ENCODE measurements around the gene NFIX. TPM values are rescaled to one million over a fixed set of nuclear protein-coding genes. Genes with fewer than 3 reads are reported as not detected.
A peak's percentile ranks its signal among the peaks of the same experiment; 100 is the strongest.

NFIX gene
- total and polyA plus RNA-seq, 9 of the 15 experiments (the other 6 are each of a cell fraction or from before 2014, with no cell fraction given): 0.28 to 26.8 (median 5.4) TPM

DNA sequence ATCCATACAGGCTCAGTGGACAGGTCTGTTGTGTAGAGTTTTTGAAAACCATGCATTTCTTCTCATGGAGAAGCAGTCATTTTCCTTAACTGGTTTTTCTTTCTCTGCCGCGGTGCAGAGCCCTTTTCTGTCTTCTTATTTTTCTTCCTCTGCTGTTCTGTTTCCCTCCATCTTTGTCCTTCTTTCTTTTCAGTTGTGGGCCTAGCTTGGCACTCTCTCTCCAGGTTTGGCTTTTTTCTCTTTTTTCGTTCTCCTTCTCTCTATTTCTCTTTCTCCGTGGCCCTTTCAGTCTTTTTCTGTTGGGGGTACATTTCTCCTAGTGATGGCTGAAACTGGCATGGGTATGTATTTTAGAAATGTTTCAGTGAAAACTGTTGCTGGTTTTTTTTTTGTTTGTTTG is 24.1 kb downstream of the NFIX start:
- peaks cover 51 to 58% of the 10 kb centered on the region in 2 experiments for H3K4me1 ChIP-seq (replicated peaks in 1 of 2; ENCODE audit: control insufficient read depth in 2 of 2, insufficient read depth in 2 of 2, low read length in 2 of 2)
- in situ Hi-C loops (cut with MboI): no loop called here
- H3K27me3 ChIP-seq (ENCODE audit: control insufficient read depth in 2 of 2, insufficient read depth in 2 of 2, low read length in 2 of 2): no peaks in the 10 kb centered on the region

More for the DNA sequence above, 24.1 kb downstream of the NFIX start:
- Histone ChIP-seq H3K27ac (ENCODE audit: extremely low read depth, low read depth, low read length) (peak overlapping the region; percentile 8; the same call in 1 of the 3 replicates), H3K9ac (ENCODE audit: insufficient read depth in 1 of 2, low read depth in 2 of 2, low read length in 2 of 2) (no peak overlapping the region), H3K79me2 (ENCODE audit: control insufficient read depth, insufficient read depth, low read length) (peaks cover 88% of the 10 kb centered on the region), H3K4me3 (no peak overlapping the region), H3K9me1 (ENCODE audit: control insufficient read depth, insufficient read depth, low read length) (no peaks in the 10 kb centered on the region), H3K36me3 (ENCODE audit: control insufficient read depth, insufficient read depth, low read length) (peaks cover 2% of the 10 kb centered on the region; the same call in 1 of the 3 replicates), H2AFZ (ENCODE audit: low read depth, low read length) (no peak overlapping the region), H3K9me3 (replicated peaks; ENCODE audit: control insufficient read depth, insufficient read depth, low read depth, low read length) (no peaks in the 10 kb centered on the region), H3K4me2 (ENCODE audit: insufficient read depth, low read length) (no peak overlapping the region), H4K20me1 (replicated peaks; ENCODE audit: control insufficient read depth, insufficient read depth, low read length) (no peaks in the 10 kb centered on the region)
- CTCF ChIA-PET (ENCODE audit: low intra/inter-chr PET ratio): no interaction called here
- POLR2A ChIA-PET: no interaction called here
- no TSS peak for BruUV-seq (replicated peaks)
- no peak for TF ChIP-seq SMARCA4 (IDR thresholded peaks at IDR 0.05)
- TF ChIP-seq ZNF3 (CRISPR knock-in tag; IDR thresholded peaks at IDR 0.05): no peak
- no peak for TF ChIP-seq TAF15 (IDR thresholded peaks at IDR 0.05; ENCODE audit: low read depth, low read length)
- no peak for TF ChIP-seq TCF7 (IDR thresholded peaks at IDR 0.05; ENCODE audit: borderline replicate concordance)
- TF ChIP-seq HMG20A (CRISPR knock-in tag; conservative IDR thresholded peaks at IDR 0.05): no peak
- TF ChIP-seq SIRT6 (IDR thresholded peaks at IDR 0.05; ENCODE audit: low read depth, low read length): no peak
- no peak for TF ChIP-seq NFXL1 (CRISPR knock-in tag; IDR thresholded peaks at IDR 0.05)
- no peak for TF ChIP-seq ASH1L (IDR thresholded peaks at IDR 0.05; ENCODE audit: borderline replicate concordance, low read depth, partially characterized antibody)
- TF ChIP-seq, protein P1, sequence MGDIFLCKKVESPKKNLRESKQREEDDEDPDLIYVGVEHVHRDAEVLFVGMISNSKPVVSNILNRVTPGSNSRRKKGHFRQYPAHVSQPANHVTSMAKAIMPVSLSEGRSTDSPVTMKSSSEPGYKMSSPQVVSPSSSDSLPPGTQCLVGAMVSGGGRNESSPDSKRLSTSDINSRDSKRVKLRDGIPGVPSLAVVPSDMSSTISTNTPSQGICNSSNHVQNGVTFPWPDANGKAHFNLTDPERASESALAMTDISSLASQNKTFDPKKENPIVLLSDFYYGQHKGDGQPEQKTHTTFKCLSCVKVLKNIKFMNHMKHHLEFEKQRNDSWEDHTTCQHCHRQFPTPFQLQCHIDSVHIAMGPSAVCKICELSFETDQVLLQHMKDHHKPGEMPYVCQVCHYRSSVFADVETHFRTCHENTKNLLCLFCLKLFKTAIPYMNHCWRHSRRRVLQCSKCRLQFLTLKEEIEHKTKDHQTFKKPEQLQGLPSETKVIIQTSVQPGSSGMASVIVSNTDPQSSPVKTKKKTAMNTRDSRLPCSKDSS (IDR thresholded peaks at IDR 0.05; ENCODE audit: low read depth, partially characterized antibody): no peak
- TF ChIP-seq CHD1 (IDR thresholded peaks at IDR 0.05; ENCODE audit: low read length): no peak
- TF ChIP-seq TOE1 (IDR thresholded peaks at IDR 0.05; ENCODE audit: borderline replicate concordance): no peak
- no peak for TF ChIP-seq TOE1 (CRISPR knock-in tag; IDR thresholded peaks at IDR 0.05; ENCODE audit: borderline replicate concordance, low read depth)
- FAIRE-seq: no peak
- DNase-seq (ENCODE audit: extremely low read depth in 1 of 4, low spot score in 3 of 4): no peak
- no peak for ATAC-seq
- 85% methylated on average over 3 of the region's 4 CpGs for WGBS (ENCODE audit: insufficient coverage, low coverage, missing lambda C conversion rate)
- intact Hi-C loops (cut with micrococcal nuclease): no loop called here
